Parathyroid adenoma (tissue), 2 donors: ENCODE results near the gene TMEM145.

ENCODE experiments used
- H2AFZ ChIP-seq: fragments of 300-600 bp; sonication (generic); one replicate; pipeline ENCODE4 v1.7.0; 2017; ENCODE audit warnings: antibody characterized with exemption, mild to moderate bottlenecking
- H3K27ac ChIP-seq: fragments of 300-600 bp; sonication (generic); one replicate; pipeline ENCODE4 v1.7.0; 2017
- H3K27me3 ChIP-seq: fragments of 300-600 bp; sonication (generic); one replicate; pipeline ENCODE4 v1.7.0; 2017; ENCODE audit warnings: low read length; ENCODE audit not compliant: control insufficient read depth, insufficient read depth
- H3K36me3 ChIP-seq: fragments of 300-600 bp; sonication (generic); one replicate; pipeline ENCODE4 v1.7.0; 2017; ENCODE audit warnings: low read length; ENCODE audit not compliant: control insufficient read depth, insufficient read depth
- H3K4me1 ChIP-seq: fragments of 300-600 bp; sonication (generic); one replicate; pipeline ENCODE4 v1.7.0; 2017; ENCODE audit warnings: control low read depth
- H3K4me2 ChIP-seq: fragments of 300-600 bp; sonication (generic); one replicate; pipeline ENCODE4 v1.7.0; 2017; ENCODE audit warnings: low read length
- H3K4me3 ChIP-seq: fragments of 300-600 bp; sonication (generic); one replicate; pipeline ENCODE4 v1.7.0; 2017; ENCODE audit warnings: low read depth, low read length
- H3K79me2 ChIP-seq: fragments of 300-600 bp; sonication (generic); one replicate; pipeline ENCODE4 v1.7.0; 2017; ENCODE audit warnings: control low read depth
- H3K9ac ChIP-seq: fragments of 300-600 bp; sonication (generic); one replicate; pipeline ENCODE4 v1.7.0; 2017; ENCODE audit warnings: mild to moderate bottlenecking
- H3K9me3 ChIP-seq: fragments of 300-600 bp; sonication (generic); one replicate; pipeline ENCODE4 v1.7.0; 2017; ENCODE audit warnings: low read length; ENCODE audit not compliant: control insufficient read depth
- CTCF ChIP-seq: fragments of 300-600 bp; sonication (generic); IDR thresholded peaks from one replicate; pipeline ENCODE4 v1.7.0; 2017; ENCODE audit warnings: antibody characterized with exemption, mild to moderate bottlenecking
- donor health status: primary hyperparathyroidism.

Gene TMEM145

GRCh38 chr19:42368360-42368759 is 55.3 kb downstream of the TMEM145 start:
- Histone ChIP-seq H3K9me3 (no peaks in the 10 kb centered on the region), H3K27me3 (no peaks in the 10 kb centered on the region), H3K79me2 (no peaks in the 10 kb centered on the region), H3K4me2 (no peak overlapping the region), H3K4me1 (peaks cover 3% of the 10 kb centered on the region), H2AFZ (no peak overlapping the region), H3K27ac (no peak overlapping the region), H3K4me3 (no peak overlapping the region), H3K36me3 (no peaks in the 10 kb centered on the region), H3K9ac (no peak overlapping the region)
- TF ChIP-seq CTCF: no peak

- no peak overlapping the region for H3K27ac ChIP-seq
- no peak overlapping the region for H3K9ac ChIP-seq
- no peaks in the 10 kb centered on the region for H3K79me2 ChIP-seq
- no peaks in the 10 kb centered on the region for H3K27me3 ChIP-seq
- no peak overlapping the region for H2AFZ ChIP-seq
- no peaks in the 10 kb centered on the region for H3K36me3 ChIP-seq
- no peak overlapping the region for H3K4me3 ChIP-seq
- H3K4me1 ChIP-seq: peaks cover 3% of the 10 kb centered on the region
- no peak for TF ChIP-seq CTCF
- H3K9me3 ChIP-seq: no peaks in the 10 kb centered on the region
- H3K4me2 ChIP-seq: no peak overlapping the region
Measured at GRCh38 chr19:42368765-42369164, 55.7 kb downstream of the TMEM145 start.

- Histone ChIP-seq H3K36me3 (no peaks in the 10 kb centered on the region), H3K4me2 (no peak overlapping the region)
- no peak for TF ChIP-seq CTCF
Measured at GRCh38 chr19:42369433-42370067, 56.4 kb downstream of the TMEM145 start.

GRCh38 chr19:42370068-42370520 is 57.0 kb downstream of the TMEM145 start:
- H3K4me2 ChIP-seq: no peak overlapping the region
- no peaks in the 10 kb centered on the region for H3K27me3 ChIP-seq
- no peak overlapping the region for H3K9ac ChIP-seq
- no peak overlapping the region for H3K27ac ChIP-seq
- no peaks in the 10 kb centered on the region for H3K36me3 ChIP-seq
- H3K4me1 ChIP-seq: no peaks in the 10 kb centered on the region
- H3K9me3 ChIP-seq: no peaks in the 10 kb centered on the region
- TF ChIP-seq CTCF: no peak
- no peaks in the 10 kb centered on the region for H3K79me2 ChIP-seq
- H2AFZ ChIP-seq: no peak overlapping the region
- no peak overlapping the region for H3K4me3 ChIP-seq

More at GRCh38 chr19:42369433-42370067, 56.4 kb downstream of the TMEM145 start:
- Histone ChIP-seq H2AFZ (no peak overlapping the region), H3K27me3 (no peaks in the 10 kb centered on the region), H3K79me2 (no peaks in the 10 kb centered on the region), H3K4me3 (no peak overlapping the region), H3K9ac (no peak overlapping the region), H3K27ac (no peak overlapping the region), H3K4me1 (peaks cover 3% of the 10 kb centered on the region), H3K9me3 (no peaks in the 10 kb centered on the region)

- Histone ChIP-seq H3K4me3 (no peak overlapping the region), H3K4me1 (no peaks in the 10 kb centered on the region), H3K36me3 (no peaks in the 10 kb centered on the region), H3K4me2 (no peak overlapping the region), H2AFZ (no peak overlapping the region), H3K9ac (no peak overlapping the region), H3K27ac (no peak overlapping the region), H3K27me3 (no peaks in the 10 kb centered on the region), H3K9me3 (no peaks in the 10 kb centered on the region), H3K79me2 (no peaks in the 10 kb centered on the region)
- no peak for TF ChIP-seq CTCF
Measured at GRCh38 chr19:42370626-42371175, 57.6 kb downstream of the TMEM145 start.
